ENCODE measurements around the gene TGFBR3L.

TGFBR3L gene

GRCh38 chr19:7881910-7882309 is 32.7 kb upstream of the TGFBR3L start:
- DNase-seq: no peak

DNA sequence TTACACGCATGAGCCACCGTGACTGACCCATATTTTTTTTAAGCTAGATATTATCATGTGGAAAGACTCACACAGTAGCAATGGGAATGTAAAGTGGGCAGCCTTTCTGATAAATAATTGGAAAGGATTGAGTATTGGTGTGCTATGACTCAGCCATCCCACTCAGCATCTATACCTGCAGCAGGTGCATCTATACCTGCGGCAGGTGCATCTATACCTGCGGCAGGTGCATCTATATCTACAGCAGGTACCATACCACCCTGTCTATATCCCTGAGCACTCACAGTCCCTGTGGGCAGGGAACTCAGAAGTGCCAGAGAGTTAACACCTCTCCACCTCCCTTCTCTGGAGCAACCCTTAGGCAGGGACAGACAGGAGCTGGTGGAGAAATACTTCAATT is 31.5 kb upstream of the TGFBR3L start:
- DNase-seq: no peak

GRCh38 chr19:7883796-7884570 is 30.6 kb upstream of the TGFBR3L start:
- peak; percentile 50 for DNase-seq

- no peak for DNase-seq
These were observed 28.8 kb upstream of the TGFBR3L start for GRCh38 chr19:7885818-7886217.

- DNase-seq: no peak
These were observed 27.1 kb upstream of the TGFBR3L start for GRCh38 chr19:7887408-7888144.

DNA sequence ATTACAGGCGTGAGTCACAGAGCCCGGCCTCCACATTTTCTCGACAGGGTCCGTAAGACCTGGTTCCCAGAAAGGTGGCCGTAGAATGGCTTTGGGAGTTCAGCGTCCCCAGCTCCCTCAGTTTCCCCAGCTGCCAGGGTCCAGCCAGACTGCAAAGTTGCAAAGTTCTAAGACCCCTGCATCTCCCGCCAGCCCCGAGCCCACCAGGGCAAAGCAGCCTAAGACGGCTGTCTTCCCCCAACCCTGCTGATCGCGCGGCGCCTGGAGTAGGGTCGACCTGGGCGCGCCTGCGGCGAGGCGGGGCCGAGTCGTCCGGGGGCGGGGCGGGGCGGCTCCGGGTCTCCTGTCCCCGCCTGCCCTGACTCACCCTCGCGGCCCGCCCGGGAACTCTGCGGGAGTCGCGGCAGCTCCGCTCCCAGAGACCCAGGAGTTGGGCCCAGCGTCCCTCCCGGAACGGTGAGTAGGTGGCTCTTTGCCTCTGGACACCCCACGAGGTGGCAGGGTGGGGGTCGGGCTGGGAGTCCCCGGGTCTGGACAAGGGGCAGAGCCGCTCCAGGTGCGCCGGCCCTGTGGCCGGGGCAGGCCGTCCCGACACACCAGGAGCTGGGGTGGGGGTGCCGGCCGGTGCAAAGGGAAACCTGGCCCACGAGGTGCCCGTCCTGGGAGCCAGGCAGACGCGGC is 26.3 kb upstream of the TGFBR3L start, which contains the start of gene LRRC8E:
TSS of gene LRRC8E (plus strand) at position 366 of the 681 bp plus-strand sequence. CDS start 7,094 bp downstream, outside the sequence.
- peak; percentile 94 for DNase-seq

- DNase-seq: peak; percentile 51
These were observed 25.8 kb upstream of the TGFBR3L start for GRCh38 chr19:7888826-7889217.

DNA sequence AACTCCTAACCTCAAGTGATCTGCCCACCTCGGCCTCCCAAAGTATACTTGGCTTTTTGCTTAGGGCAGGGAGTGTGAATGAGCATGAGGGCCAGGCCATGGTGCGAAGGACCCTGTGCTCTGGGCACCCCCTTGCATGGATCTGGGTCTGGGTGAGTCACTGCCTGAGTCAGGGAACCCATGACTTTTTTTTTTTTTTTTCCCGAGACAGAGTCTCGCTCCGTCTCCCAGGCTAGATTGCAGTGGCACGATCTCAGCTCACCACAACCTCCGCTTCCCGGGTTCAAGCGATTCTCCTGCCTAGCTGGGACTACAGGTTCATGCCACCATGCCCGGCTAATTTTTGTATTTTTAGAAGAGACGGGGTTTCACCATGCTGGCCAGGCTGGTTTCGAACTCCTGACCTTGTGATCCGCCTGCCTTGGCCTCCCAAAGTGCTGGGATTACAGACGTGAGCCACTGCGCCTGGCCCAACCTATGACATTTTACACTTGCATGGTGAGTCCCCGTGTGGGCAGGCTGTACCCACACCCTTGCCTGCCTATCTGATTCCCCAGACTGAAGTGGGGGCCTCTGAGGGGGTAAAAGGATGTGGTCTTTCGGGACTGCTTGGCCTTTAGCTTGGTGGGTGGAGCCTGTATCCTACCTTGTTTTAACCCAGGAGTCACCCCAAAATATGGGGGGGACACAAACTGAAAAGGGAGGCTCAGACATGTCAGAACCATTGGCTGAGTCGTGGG is 21.1 kb upstream of the TGFBR3L start:
- peak; percentile 66 for DNase-seq

- DNase-seq: peak; percentile 64
These were observed 19.9 kb upstream of the TGFBR3L start for GRCh38 chr19:7894612-7895309.

DNA sequence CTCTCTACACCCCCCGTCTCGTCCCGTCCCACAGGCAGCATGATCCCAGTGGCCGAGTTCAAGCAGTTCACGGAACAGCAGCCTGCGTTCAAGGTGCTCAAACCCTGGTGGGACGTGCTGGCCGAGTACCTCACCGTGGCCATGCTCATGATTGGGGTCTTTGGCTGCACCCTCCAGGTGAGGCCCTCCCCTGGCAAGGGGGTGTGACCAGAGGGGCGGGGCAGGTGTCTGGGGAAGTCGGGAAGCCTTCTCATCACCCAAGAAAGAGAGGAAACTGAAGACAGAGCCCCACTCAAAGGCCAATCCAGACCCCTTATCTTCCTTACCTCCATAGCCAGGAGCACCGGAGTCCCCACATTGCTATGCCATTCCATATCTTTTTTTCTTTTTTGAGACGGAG is 19.1 kb upstream of the TGFBR3L start:
- no peak for DNase-seq

DNA sequence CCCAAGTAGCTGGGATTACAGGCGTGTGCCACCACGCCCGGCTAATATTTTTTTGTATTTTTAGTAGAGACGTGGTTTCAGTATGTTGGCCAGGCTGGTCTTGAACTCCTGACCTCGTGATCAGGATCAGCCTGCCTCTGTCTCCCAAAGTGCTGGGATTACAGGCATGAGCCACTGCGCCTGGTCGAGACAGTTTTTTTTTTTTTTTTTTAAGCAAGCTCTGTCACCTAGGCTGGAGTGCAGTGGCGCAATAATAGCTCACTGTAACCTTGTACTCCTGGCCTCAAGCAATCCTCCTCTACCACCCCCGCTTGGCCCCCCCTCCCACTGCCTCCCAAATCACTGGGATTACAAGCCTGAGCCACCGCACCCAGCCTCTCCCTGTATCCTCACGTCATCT is 17.3 kb upstream of the TGFBR3L start:
- DNase-seq: no peak

- DNase-seq: no peak
These were observed 15.7 kb upstream of the TGFBR3L start for GRCh38 chr19:7898967-7899366.

GRCh38 chr19:7899751-7900378 is 14.8 kb upstream of the TGFBR3L start:
- DNase-seq: no peak

DNA sequence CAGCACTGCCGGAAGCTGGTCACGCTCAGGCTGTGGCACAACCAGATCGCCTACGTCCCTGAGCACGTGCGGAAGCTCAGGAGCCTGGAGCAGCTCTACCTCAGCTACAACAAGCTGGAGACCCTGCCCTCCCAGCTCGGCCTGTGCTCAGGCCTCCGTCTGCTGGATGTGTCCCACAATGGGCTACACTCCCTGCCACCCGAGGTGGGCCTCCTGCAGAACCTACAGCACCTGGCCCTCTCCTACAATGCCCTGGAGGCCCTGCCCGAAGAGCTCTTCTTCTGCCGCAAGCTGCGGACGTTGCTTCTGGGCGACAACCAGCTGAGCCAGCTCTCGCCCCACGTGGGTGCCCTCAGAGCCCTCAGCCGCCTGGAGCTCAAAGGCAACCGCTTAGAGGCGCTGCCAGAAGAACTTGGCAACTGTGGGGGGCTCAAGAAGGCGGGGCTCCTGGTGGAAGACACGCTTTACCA is 14.2 kb upstream of the TGFBR3L start:
- no peak for DNase-seq

DNA sequence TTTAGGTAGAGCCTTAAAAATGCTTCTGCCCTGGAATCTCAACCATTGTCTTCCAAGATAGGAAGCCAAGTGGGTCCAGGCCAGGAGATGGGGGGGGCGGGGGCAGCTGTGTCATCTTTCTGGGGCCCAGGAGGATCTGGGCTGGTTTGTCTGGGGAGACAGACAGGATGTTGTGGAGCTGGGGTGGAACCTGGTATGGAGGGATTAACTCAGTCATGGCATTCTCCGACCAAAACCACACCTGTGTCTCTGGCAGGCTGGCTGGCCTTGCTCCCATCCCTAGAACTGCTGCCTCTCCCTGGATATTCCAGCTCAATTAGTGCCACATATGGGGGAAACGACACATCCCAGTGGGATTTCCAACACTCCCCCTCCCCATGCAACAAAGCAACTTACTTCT is 13.7 kb upstream of the TGFBR3L start:
- DNase-seq: no peak

DNA sequence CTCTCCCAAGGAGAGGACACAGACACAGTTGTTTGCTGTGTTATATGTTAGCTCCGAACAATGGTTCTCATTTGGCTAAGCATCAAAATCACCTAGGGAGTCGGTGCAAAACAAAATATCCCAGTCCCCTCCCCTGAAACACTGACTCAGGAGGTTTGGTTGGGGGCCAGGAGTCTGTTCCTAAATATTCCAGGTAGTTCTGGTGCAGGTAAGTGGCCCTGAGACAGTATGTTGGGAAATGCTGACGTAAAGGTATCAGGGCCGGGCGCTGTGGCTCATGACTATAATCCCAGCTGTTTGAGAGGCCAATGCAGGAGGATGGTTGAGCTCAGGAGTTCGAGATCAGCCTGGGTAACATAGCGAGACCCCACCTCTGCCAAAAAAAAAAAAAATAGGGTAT is 13.3 kb upstream of the TGFBR3L start:
- DNase-seq: no peak

DNA sequence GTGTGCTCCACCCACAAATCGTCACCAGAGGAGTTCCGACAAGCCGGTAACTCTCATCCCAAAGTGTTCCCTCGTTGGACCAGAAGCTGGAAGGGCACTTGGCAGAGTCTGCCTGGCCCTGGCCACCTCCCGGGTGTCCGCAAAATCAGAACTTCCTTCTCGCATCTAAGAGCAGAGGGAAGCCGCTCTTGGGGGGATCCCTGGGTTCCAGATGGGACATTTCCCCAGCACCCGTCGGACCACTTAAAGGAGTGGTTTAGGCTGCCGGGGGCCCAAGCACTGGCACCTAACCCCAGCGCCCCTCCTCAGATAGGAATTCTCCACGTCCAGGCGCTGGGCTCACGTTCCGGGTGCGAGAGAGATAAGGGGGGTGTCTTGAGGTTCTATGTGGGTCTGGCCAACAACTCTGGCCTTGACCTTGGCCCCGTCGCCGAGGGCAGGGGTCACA is 11.8 kb upstream of the TGFBR3L start:
- DNase-seq: no peak

DNA sequence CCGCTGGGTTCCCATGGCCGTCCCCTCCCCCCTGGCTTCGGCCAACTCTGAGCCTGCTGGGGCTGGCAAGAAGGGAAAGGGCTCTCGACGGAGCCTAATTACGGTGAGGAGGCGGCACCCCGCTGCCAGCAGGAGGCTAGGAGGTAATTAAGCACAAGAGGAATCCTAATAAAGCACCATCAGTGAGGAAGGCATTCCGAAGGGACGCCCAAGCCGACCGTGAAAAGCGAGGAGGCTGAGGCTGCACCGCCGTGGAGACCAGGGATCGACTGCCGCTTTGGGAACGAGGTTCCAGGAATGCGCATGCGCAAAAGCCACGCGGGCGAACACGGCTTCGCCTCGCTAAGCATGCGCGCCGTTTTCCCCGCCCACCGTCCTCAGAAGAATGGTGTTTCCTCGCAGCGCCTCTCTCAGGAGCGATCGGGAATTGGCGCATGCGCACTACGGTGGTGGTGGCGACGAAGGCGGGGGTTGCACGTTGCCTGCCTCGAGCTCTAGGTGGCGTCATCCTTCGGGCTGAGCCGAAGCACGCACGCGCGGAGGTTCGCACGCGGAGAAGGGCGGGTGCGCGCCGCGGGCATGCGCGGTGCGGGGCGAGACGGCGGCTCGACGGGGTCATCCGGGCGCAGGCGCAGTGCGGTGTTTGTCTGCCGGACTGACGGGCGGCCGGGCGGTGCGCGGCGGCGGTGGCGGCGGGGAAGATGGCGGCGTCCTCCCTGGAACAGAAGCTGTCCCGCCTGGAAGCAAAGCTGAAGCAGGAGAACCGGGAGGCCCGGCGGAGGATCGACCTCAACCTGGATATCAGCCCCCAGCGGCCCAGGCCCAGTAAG is 11.2 kb upstream of the TGFBR3L start, which contains the start of gene MAP2K7:
TSS of gene MAP2K7 (plus strand) at position 634 of the 830 bp plus-strand sequence. CDS start at position 702, 68 bp downstream.
- DNase-seq: peak; percentile 99

GRCh38 chr19:7904074-7905020 is 10.3 kb upstream of the TGFBR3L start:
- DNase-seq: no peak
